GM21528 (cell line): ENCODE results near the gene TNRC6C.
"Not testable (repeated sequence)": the region's sequence is repeated elsewhere in the genome, so short reads cannot be mapped to it uniquely, and the experiment has no call there.

ENCODE experiments used
- ATAC-seq: cut with Tn5 transposase; IDR thresholded peaks from one replicate; pipeline ENCODE4 v1.9.1; 2021; ENCODE audit warnings: mild to moderate bottlenecking, moderate library complexity; ENCODE audit not compliant: unreplicated experiment, low FRiP score

Gene TNRC6C

GRCh38 chr17:78108726-78109488, 150.4 kb downstream of the TNRC6C start:
- no peak for ATAC-seq

GRCh38 chr17:78109489-78109761, 150.9 kb downstream of the TNRC6C start:
- no peak for ATAC-seq

GRCh38 chr17:78110363-78111015, 152.0 kb downstream of the TNRC6C start:
- no peak for ATAC-seq

GRCh38 chr17:78111016-78111726, 152.7 kb downstream of the TNRC6C start:
- no peak for ATAC-seq

- no peak for ATAC-seq
Observed at GRCh38 chr17:78111727-78112517, 153.4 kb downstream of the TNRC6C start.

GRCh38 chr17:78112518-78113471, 154.3 kb downstream of the TNRC6C start:
- ATAC-seq = no peak

GRCh38 chr17:78113804-78114785, 155.6 kb downstream of the TNRC6C start:
- ATAC-seq = no peak

GRCh38 chr17:78114831-78115723, 156.6 kb downstream of the TNRC6C start:
- no peak for ATAC-seq

- not testable (repeated sequence) for ATAC-seq
Observed at GRCh38 chr17:78115803-78116202, 157.3 kb downstream of the TNRC6C start.

GRCh38 chr17:78116411-78116810, 157.9 kb downstream of the TNRC6C start:
- no peak for ATAC-seq

- ATAC-seq = no peak
Observed at GRCh38 chr17:78117027-78117981, 158.8 kb downstream of the TNRC6C start.

GRCh38 chr17:78118801-78119241, 160.3 kb downstream of the TNRC6C start:
- no peak for ATAC-seq

GRCh38 chr17:78120537-78120936, 162.0 kb downstream of the TNRC6C start:
- ATAC-seq = no peak

- no peak for ATAC-seq
Observed at GRCh38 chr17:78120971-78121800, 162.7 kb downstream of the TNRC6C start.

GRCh38 chr17:78121801-78122215, 163.3 kb downstream of the TNRC6C start:
- ATAC-seq = no peak
